Activated CD4-positive, alpha-beta T cell treated with anti-CD3 and anti-CD28 coated beads, Interleukin-2, amount 50 U/mL, for 1 hour (primary cell): ENCODE results near the gene RHEX.
"Not testable (repeated sequence)": the region's sequence is repeated elsewhere in the genome, so short reads cannot be mapped to it uniquely, and the experiment has no call there.

Experiments
- DNase-seq: peaks from one replicate; pipeline ENCODE4 v3.0.0-alpha.2; 2020

Gene RHEX, protein sequence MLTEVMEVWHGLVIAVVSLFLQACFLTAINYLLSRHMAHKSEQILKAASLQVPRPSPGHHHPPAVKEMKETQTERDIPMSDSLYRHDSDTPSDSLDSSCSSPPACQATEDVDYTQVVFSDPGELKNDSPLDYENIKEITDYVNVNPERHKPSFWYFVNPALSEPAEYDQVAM

DNA sequence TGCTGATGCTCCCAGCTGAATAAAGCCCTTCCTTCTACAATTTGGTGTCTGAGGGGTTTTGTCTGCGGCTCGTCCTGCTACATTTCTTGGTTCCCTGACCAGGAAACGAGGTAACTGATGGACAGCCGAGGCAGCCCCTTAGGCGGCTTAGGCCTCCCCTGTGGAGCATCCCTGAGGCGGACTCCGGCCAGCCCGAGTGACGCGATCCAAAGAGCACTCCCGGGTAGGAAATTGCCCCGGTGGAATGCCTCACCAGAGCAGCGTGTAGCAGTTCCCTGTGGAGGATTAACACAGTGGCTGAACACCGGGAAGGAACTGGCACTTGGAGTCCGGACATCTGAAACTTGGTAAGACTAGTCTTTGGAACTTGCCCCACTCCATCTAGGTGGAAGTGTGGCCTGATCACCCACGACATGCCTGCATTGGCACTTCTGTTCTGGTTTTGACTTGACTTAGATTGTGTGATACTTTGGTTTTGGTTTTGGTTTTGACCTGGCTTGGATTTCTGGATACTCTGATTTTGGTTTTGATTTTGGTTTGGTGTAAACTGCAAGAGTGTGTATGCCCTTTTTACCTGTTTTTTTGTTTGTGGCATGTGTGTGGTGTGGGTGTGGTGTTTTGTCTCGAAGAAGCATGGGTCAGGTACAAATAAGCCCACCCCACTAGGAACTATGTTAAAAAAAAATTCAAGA is at the start of gene RHEX:
Gene RHEX (plus strand): TSS at position 255 of the 692 bp plus-strand sequence. CDS start 44,656 bp downstream, outside the sequence.
- not testable (repeated sequence) for DNase-seq

DNA sequence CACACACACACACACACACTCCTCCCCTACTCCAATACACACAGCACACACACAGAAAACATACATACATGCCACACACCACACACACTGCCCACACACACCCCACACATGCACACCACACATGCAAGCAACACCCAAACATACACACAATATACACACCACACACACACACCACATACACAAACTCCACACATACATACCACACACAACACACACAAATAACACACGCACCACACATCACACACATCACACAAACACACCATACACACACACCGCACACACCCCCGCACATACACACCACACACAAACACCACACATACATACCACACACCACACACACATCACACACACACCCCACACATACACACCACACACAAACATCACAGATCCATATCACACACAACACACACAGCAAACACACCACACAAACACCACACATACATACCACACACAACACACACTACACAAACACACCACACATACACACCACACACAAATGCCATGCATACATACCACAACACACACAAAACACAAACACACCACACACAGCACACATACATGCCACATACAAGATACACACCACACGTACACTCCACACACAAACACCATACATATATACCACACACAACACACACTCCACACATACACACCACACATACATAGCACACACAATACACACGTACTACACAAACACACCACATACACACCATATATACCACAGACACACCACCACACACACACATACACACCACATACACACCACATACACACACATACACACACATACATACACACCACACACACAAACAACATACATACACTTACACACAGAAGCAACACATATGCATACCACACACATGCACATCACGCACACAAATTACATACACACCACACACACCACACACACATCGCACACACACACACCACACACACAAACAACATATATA is 48.8 kb upstream of the RHEX start:
- DNase-seq: no peak

DNA sequence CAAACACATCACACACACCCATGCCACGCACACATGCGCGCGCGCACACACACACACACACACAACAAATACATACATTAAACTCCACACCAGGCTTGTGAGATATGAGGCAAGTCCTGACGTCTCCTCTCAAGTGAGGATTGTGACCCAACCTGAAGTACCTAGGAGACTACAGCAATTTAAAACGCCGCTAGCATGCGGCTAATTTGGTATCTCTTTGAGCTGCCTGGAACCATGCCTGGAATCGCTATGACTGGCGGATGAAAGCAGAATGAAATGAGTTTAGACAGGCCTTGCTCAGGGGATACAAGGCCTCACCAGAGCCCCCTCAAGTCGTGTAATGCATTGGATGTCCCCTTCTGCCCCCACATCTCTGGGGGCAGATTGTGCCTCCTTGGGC is 48.1 kb upstream of the RHEX start:
- DNase-seq: no peak

DNA sequence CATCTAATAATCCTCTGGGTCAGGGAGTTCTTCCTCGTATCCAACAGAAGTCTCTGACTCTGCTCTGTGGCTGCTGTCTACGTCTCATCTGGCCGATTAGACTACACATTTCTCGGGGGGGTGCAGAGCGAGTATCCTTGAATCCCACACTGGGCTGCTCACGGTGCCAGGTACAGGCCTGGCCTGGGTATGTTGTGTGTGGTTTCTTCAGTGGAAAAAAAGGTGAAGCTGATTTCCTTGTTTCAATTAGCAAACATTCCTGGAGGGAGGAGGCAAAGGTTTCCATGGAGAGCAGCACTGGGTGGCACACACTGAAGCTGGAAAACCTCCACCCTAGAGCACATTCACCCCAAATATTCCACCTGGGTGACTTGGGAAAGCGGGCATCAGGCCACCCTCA is 47.7 kb upstream of the RHEX start:
- no peak for DNase-seq

DNA sequence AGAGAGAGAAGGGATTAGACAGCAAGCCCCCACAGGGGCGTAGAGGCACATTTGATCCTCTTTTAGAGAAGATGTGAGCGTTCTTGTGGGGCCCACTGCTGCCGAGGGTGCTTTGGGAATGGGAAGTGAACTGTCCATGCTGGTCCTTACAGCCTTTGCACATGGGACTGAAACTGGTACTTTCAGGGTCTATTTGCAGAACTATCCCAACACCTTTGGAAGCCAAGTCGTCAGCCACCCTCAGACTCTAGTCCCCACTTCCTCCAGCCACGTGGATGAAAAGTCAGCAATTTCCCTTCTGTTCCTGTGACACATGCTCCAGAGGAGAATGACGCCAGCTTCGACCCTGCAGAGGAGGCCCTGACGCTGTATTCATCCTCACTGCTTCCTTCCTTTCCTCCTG is 47.2 kb upstream of the RHEX start:
- DNase-seq: no peak

DNA sequence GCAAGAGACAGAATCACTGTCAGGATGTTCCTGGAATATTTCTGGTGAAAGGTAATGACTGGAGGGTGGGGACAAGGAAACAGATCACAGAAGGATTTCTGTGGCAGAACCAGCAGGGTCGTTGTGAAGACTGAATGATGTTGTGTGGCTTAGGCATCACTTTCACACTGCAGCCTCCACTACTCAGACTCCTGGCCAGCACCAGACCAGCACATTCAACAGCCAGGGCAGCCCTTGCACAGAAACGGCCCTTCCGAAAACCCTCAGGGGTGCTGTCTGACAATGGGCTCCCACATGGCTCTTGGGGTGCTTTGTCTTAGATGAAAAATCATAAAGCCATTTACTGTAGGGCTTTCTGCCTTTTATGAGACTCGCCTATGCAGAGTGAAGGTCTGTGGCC is 46.0 kb upstream of the RHEX start:
- DNase-seq: no peak

DNA sequence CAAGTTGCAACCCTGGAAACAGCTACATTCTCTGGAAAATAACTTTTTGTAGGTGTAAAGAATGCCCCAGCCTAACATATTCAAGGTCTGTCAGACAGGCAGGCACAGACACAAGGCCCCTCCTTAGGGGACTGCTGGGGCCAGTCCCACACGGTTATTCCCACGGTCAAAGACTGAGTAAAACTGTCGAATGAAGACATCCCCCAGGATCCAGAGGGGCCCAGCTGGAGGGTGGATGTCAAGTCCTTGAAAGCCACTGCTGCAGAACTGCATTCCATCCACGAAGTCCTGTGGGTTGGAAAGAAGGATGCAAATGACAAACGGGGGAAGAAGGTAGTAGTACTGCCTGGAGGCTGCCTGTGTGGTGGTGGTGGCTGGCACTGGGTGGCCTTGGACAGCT is 42.9 kb upstream of the RHEX start:
- no peak for DNase-seq

DNA sequence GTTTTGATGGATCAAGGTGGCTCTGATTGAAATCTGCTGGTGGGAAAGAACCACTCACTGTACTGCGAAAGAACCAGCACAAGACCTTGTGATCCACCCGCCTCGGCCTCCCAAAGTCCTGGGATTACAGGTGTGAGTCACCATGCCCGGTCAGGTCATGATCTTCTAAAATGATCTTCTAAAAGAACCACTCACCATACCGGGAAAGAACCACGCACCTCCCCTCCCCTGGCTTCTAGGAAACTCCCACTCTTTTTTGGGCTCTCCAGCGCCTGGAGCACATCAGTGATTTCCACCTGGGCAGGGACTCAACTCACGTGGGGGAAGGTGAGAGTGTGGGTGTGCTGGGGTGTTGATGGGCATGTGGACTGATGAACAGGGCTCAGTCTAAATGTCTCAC is 41.9 kb upstream of the RHEX start:
- no peak for DNase-seq

DNA sequence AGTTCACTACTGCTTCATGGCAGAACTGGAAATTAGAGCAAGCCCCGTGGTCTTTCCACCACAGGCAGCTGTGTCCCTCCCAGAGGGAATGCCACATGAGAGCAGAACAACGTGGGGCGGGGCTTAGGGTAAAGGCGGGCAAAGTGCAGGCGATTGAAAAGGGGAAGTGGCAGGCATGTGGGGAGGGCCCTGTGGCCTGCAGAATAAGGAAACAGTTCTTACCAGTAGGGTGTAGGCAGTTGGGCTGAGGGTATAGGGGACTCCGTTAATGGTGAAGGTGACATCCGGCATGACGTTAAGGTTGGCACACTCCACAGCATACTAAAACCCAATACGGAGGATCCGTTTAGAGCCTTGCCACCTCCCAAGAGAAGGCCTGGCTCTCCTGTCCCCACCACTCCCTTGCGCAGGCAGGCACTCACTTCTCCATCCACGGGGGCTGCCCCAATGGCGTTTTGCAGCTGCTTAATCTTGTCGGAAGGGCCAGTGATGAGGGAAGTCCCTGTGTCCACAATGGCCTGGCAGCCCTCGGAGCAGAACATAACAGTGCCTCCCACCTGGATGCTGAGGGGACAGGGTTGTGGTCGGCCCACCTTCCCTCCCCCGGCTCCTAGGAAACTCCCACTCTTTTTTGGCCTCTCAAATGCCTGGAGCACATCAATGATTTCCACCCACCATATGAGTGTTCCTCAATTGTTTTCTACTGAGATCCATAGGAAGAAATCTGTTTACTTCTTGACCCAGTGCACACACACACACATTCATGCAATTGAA is 40.7 kb upstream of the RHEX start:
- DNase-seq: no peak

DNA sequence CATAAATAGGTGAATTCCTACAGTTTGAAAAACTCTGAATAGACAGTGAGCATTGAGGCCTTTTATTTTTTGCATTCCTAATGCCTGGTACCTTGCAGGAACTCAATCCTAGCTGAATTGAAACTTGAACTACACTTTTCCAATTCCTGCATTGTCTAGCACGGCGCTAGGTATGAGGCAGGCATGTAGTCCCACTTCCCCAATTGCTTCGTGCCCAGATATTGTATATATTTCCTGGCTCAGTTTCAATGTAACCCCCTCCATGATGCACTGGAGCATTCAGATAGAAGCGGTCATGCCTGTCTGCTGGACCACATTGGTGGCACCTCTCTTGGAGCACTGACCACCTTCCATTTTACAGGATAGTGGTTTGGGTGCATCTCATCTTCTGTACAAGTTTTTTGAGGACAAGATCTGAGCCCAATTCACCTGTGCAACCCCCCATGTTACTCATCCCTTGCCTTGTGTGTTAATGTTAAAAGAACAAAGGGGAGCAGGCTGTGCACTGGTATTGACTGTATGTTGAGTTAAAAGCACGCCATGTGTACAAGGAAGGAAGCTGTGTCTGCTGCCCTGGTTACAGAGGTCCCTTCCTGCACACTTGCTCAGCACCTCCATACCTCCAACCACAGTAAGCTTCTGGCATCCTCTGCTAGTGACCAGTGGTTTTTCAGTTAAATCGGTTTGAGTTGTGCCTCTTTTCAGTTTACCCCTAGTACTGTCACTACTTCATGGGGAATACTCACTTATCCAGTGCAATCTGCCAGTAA is 39.8 kb upstream of the RHEX start:
- no peak for DNase-seq

DNA sequence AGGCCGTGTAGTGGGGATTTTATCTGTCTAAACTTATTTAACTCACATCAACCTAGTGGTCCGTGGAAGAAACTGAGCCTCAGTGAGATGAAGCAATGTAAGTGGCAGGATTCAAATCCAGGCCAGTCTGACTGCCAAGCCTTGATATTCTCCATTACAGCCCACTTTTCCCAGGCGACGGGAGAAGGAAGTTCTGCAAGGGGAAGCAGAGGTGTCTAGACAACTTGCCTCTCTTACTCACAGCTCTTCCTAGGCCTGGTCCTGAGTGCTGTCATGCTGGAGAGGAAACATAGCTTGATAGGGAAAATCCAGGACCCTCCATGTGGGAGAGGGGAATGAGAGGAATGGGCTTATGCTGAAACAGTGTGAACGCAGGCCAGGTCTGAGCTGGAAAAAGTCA is 38.4 kb upstream of the RHEX start:
- DNase-seq: no peak

DNA sequence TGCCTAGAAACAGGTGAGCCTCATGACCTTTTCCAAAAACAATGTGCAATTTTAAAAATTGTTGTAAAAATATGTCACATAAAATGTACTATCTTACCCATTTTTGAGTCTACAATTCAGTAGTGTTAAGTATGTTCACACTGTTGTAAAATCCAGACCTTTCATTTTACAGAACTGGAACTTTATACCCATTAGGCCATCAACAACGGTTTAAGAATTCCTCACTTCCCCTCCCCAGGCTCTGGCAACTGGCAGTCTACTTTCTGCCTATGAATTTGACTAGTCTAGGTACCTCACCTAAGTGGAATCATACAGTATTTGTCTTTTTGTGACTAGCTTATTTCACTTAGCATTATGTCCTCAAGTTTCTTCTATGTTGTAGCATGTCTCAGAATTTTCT is 37.9 kb upstream of the RHEX start:
- no peak for DNase-seq

DNA sequence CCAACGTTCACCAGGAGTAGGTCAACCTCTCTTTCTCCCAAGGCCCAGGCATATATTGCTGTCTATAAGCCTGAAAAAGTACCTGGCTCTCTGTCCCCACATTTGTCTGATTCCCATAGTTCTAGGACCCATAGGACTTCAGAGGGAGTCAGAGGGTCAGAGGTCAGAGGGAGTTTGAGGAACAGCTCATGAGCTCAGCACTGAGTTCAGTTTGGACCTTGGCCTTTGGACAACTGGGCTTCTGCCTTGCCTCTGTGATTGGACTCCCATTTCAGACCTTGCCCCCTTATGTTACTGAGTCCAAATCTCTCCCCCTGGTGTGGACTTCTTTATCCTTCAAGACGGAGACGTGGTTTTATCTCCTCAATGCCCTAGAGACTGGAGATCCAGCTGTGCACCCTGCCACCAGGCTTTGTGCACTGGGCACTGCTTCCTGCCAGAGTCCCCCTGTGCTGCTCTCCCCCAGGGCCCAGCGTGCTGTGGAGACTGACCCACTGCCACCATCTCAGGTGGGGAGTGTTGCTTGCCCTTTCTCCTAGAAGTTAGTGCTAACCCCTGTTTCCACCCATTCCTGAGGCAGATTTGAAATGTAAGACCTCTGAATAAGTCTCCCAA is 32.5 kb upstream of the RHEX start:
- no peak for DNase-seq

DNA sequence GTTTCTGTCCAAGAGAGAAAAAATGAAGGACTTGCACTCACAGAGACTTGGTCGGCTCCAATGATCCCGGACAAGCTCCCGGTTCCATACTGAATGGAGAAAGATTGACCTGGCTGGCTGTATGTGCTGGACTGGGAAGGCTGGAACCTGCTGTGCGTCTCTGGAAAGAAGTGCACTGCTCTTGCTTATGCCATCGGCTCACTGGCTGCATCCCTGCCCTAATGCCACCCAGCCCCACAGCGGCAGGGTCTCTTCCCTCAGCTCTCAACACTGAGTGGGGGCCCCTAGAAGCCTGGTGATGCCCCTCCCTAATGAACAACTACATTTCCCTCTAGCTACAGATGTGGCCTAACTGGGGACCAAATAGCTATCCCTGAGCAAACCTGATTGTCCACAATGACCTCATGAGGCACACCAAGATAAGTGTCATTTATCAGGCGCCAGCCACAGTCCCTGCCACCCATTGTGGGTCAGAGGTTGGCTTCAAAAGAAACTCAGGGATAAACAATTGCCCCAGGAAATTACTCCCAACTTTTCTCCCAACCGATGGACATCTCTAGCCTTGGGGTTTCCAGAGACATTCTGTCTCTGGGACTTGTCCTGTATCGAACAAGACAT is 31.9 kb upstream of the RHEX start:
- DNase-seq: no peak

DNA sequence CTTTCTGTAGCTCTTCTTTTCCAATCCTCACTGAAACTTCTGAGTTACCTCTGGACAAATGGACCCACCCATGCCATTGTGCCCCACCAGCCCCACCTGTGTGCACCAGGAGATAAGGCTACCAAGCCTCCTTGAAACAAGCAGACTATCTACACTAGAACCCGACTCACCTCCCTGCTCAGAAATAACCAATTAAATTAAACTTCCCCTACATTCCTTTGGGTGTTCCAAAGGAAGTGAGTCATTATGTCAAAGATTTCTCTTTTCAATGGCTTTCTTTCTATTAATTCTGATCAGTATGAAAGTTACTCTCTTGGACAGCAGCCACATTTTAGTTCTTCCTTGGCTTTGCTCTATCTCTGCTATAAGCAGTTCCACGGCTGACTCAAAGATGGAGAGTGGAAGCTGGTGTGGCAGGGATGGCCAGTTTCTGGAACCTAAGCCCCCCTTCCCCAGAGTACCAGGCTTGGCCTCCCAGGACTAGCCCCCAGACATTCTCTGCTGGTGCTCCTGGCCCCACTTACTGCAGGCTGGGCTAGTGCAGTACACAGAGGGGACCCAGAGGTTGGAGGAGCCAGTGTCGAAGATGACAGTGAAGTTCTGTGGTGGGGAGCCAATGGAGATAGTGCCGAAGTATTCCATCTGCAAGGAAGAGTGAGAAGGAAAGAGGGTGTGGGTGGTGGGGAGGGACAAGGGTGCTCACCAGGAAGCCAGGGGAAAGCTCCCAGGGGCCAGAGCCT is 31.2 kb upstream of the RHEX start:
- no peak for DNase-seq

DNA sequence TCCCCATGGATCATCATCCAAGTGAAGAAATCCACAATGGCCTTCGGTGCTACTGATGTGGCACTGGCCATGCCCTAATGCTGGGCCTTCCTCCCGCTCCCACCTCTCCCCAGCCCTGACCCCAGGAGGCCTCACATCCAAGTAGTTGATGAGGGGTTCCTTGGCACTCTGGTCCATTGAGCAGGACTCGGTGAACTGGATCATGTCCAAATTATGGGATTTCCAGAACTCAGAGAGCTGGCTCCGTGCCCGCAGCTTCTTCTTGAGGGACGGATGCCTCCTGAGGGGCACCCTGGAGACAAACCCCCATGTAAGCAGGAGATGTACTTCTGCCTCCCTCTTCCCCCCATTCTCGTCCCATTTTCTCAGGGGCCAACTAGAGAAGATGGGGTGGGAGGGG is 30.2 kb upstream of the RHEX start:
- no peak for DNase-seq

DNA sequence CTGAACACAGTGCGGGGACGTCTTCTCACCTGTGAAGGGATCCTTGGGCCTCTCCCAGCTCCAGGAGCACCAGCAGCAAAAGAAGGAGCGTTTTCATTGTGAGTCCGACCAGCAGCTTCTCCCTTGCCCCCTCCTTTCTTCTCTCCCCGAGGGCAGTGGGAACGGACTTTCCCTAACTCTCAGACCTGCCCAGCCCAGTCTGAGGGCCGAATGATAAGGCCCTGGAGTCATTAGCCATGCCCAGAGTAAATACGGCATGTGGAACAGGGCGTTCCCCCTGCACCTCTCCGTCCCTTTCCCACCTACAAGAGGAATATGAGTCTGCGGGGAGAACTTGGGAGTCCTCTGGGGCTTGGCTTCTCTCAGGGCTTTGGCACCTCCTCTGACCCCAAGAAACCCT is 29.3 kb upstream of the RHEX start, which contains the start of gene CTSE:
Gene CTSE (minus strand): TSS at position 201 of the 400 bp plus-strand sequence. CDS start 104 bp downstream, at position 97.
- DNase-seq: no peak

DNA sequence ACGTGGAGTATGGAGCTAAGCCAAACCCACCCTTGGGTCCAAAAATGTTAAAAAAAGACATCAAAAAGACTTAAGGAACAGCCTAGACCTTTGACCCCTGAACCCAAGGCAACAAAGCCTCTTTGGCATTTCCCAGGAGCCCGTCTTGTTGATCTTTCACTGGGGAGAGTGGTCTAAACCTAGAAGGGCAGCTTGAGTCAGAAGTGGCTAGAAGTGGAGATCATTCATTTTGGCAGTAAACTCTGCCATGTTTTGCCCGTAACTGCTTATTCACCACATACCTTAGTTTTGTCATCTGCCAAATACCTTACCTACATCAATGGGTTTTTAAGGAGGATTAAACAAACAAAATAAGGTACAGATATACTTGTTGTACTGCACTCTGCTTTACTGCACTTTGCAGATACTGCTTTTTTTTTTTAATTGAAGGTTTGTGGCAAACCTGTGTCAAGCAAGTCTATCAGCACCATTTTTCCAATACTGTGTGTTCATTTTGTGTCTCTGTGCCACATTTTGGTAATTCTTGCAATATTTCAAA is 27.6 kb upstream of the RHEX start:
- DNase-seq: no peak

DNA sequence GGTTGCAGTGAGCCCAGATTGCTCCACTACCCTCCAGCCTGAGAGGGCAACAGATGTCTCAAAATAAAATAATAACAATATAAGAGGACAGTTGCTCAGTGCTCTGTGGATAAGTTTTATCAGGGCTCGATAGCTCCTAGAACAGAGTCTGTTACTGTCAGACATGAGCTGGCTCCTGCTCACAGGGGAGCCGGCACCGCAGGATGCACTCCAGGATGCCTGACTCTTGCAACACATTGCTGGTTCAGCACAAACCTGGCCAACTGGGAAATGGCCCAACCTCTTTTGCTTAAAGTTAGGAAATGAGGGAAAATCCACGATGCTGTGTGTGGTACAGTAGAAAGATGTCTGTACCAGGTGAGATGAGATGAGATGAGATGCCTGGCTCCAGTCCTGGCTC is 23.5 kb upstream of the RHEX start:
- DNase-seq: no peak

DNA sequence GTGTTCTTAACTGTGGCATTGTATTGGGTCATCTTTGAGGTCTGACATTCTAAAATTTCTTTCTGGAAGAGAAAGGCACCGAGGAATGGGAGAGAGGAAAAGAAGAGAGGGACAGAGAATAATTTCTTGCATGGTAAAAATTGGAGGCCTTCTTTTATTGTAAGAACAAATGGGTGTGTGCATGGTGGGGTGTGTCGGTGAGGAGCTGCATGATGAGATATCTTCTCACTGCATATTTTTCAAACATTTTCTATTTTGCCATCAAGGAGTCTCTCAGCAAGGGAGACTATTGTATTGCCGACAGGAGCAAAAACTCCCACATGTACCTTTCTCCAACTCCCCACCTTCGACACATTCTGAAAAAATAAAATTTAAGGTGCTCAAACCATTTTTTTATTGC is 22.8 kb upstream of the RHEX start:
- DNase-seq: no peak
